OCI-LY7 (cell line): ENCODE results near the gene SH3RF3. TPM values are rescaled to one million over a fixed set of nuclear protein-coding genes. Genes with fewer than 3 reads are reported as not detected.

Experiments used
- BruUV-seq: library from RNA; stranded (reverse); fragments of 400-500 nt; replicated peaks from 2 replicates; lab custom pipeline; 2021; lab: Mats Ljungman, UMichigan
- CTCF ChIA-PET: fragments of 300-600 bp; sonication (Branson Sonifier 250); formaldehyde crosslinking; loops from one replicate; lab custom pipeline; 2022; ENCODE audit warnings: antibody characterized with exemption; ENCODE audit not compliant: unreplicated experiment; lab: Charles Lee
- POLR2A ChIA-PET: fragments of 300-600 bp; sonication (Branson Sonifier 250); formaldehyde crosslinking; loops from one replicate; lab custom pipeline; 2022; ENCODE audit warnings: antibody characterized with exemption; lab: Charles Lee
- DNase-seq: peaks from one replicate; pipeline ENCODE4 v3.0.0-alpha.2; 2015; ENCODE audit warnings: low spot score
- H2AFZ ChIP-seq: fragments of 200-600 bp; sonication (generic), shearing (Covaris generic); 2 replicates; pipeline ENCODE4 v1.6.1; 2014; ENCODE audit warnings: mild to moderate bottlenecking, antibody characterized with exemption, low read length, moderate library complexity
- H3K27ac ChIP-seq: fragments of 200-600 bp; sonication (generic); 2 replicates; pipeline ENCODE4 v1.5.1; 2014; ENCODE audit warnings: mixed run types, low read depth, mild to moderate bottlenecking, moderate library complexity, low read length, inconsistent platforms; ENCODE audit not compliant: poor library complexity, severe bottlenecking
- H3K36me3 ChIP-seq: fragments of 200-600 bp; sonication (generic); 2 replicates; pipeline ENCODE4 v1.6.1; 2014; ENCODE audit warnings: mild to moderate bottlenecking, antibody characterized with exemption, low read length, moderate library complexity, mixed read lengths; ENCODE audit not compliant: insufficient read depth
- H3K4me1 ChIP-seq: fragments of 200-600 bp; sonication (generic); 2 replicates; pipeline ENCODE4 v1.5.1; 2014; ENCODE audit warnings: mild to moderate bottlenecking, low read length; ENCODE audit not compliant: insufficient read depth, poor library complexity, severe bottlenecking
- H3K4me2 ChIP-seq: fragments of 200-600 bp; sonication (generic); 2 replicates; pipeline ENCODE4 v1.6.1; 2014; ENCODE audit warnings: mild to moderate bottlenecking, low read length
- H3K4me3 ChIP-seq: fragments of 200-600 bp; sonication (generic); 2 replicates; pipeline ENCODE4 v1.5.1; 2014; ENCODE audit warnings: mild to moderate bottlenecking, low read depth, low read length; ENCODE audit not compliant: poor library complexity, severe bottlenecking
- H3K79me2 ChIP-seq: fragments of 200-600 bp; sonication (generic); 2 replicates; pipeline ENCODE4 v1.6.1; 2016; ENCODE audit warnings: low read depth, mild to moderate bottlenecking, low read length, moderate library complexity, mixed read lengths; ENCODE audit not compliant: insufficient read depth
- H3K9me2 ChIP-seq: fragments of 200-600 bp; sonication (generic); 2 replicates; pipeline ENCODE4 v1.6.1; 2016; ENCODE audit warnings: mild to moderate bottlenecking, low read length, mixed read lengths; ENCODE audit not compliant: insufficient read depth
- H3K9me3 ChIP-seq: fragments of 200-600 bp; sonication (generic); 2 replicates; pipeline ENCODE4 v1.6.1; 2014; ENCODE audit warnings: mild to moderate bottlenecking, mixed run types, low read length, mixed read lengths
- H4K20me1 ChIP-seq: fragments of 200-600 bp; sonication (generic); 2 replicates; pipeline ENCODE4 v1.6.1; 2014; ENCODE audit warnings: mild to moderate bottlenecking, antibody characterized with exemption, low read length, moderate library complexity, mixed read lengths; ENCODE audit not compliant: insufficient read depth
- EZH2phosphoT487 ChIP-seq: fragments of 200-600 bp; sonication (generic); IDR thresholded peaks from 2 replicates; pipeline ENCODE4 v1.6.1; 2018; ENCODE audit warnings: low read depth, borderline replicate concordance, mild to moderate bottlenecking, mixed run types, antibody characterized with exemption, low read length, moderate library complexity, mixed read lengths
- intact Hi-C: fragments of 100-400 bp; cut with micrococcal nuclease; formaldehyde crosslinking; loops from one replicate; pipeline ENCODE4 v1.10.0; 2022; ENCODE audit not compliant: unreplicated experiment
- total RNA-seq, 2 experiments: library from RNA; depleted of rRNA in 1 of 2; stranded (reverse); fragments of >200 nt in 1 of 2; shearing (Covaris generic) in 1 of 2; gene quantifications; 2 replicates each; pipeline ENCODE4 v1.2.3, GENCODE V29; 2014 to 2022
- TF ChIP-seq, protein P1 (sequence below): fragments of 200-600 bp; sonication (generic); conservative IDR thresholded peaks from 2 replicates; pipeline ENCODE4 v1.5.1; 2014; ENCODE audit warnings: mild to moderate bottlenecking, antibody characterized with exemption, low read length, moderate library complexity, mixed read lengths

The SH3RF3 gene
- total RNA-seq, 2 experiments from 2014 or later = not detected

DNA sequence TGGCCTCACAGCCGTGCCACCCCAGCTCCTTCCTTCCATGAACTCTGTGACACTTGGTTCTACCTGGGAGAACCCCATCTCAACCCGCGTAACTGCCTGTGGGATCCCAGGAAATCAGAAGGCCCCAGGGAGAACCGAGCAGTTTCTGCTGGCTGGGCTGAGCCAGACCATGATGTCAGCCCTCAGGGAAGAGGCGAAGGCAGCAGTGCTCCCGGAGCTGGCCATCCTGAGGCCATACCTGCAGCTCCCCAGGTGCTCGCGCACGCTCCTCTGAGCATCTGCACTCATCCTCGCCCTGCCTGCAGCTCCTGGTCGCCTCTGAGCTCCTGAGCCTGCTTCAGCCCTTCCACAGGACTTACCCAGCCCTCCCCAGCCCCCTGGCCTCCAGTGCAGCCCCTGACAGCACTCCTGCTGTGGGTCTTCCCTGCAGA lies 298.7 kb downstream of the SH3RF3 start:
- Histone ChIP-seq H3K36me3 (no peaks in the 10 kb centered on the region), H2AFZ (no peak overlapping the region), H3K9me3 (no peaks in the 10 kb centered on the region), H3K27ac (no peak overlapping the region), H3K4me3 (no peak overlapping the region), H3K4me1 (no peaks in the 10 kb centered on the region), H3K4me2 (no peak overlapping the region), H3K9me2 (no peaks in the 10 kb centered on the region), H4K20me1 (no peaks in the 10 kb centered on the region), H3K79me2 (no peaks in the 10 kb centered on the region)
- TF ChIP-seq EZH2phosphoT487 = no peak
- ChIA-PET CTCF (no interaction called here), POLR2A (no interaction called here)
- no TSS peak for BruUV-seq
- no peak for DNase-seq
- intact Hi-C loops = no loop called here

DNA sequence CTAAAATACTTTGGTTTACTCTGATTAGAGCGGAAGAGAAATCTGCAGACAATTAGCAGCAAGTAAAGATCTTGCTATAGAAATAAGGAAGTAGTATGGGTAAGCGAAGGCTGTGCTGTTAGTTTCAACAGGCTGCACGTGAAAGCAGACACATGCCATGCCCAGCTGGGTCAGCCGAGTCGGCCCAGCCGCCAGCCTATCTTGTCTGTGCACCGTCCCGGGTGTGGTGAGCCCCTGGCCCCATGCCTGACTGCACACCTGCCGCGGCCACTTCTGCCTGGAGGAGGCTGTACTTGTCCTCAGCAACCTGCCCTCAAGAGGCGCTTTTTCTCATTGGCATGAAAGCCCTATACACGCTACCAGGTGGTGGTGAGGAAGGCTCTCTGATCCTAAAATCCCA lies 299.3 kb downstream of the SH3RF3 start:
- TF ChIP-seq, protein P1, sequence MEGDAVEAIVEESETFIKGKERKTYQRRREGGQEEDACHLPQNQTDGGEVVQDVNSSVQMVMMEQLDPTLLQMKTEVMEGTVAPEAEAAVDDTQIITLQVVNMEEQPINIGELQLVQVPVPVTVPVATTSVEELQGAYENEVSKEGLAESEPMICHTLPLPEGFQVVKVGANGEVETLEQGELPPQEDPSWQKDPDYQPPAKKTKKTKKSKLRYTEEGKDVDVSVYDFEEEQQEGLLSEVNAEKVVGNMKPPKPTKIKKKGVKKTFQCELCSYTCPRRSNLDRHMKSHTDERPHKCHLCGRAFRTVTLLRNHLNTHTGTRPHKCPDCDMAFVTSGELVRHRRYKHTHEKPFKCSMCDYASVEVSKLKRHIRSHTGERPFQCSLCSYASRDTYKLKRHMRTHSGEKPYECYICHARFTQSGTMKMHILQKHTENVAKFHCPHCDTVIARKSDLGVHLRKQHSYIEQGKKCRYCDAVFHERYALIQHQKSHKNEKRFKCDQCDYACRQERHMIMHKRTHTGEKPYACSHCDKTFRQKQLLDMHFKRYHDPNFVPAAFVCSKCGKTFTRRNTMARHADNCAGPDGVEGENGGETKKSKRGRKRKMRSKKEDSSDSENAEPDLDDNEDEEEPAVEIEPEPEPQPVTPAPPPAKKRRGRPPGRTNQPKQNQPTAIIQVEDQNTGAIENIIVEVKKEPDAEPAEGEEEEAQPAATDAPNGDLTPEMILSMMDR = no peak
- no peak for TF ChIP-seq EZH2phosphoT487
- no peak overlapping the region for H3K27ac ChIP-seq
- no peak overlapping the region for H3K4me3 ChIP-seq
- no peak overlapping the region for H3K4me2 ChIP-seq
- ChIA-PET POLR2A (no interaction called here), CTCF (no interaction called here)
- no peaks in the 10 kb centered on the region for H3K79me2 ChIP-seq
- H2AFZ ChIP-seq = no peak overlapping the region
- H3K9me2 ChIP-seq = no peaks in the 10 kb centered on the region
- DNase-seq = no peak
- intact Hi-C loops = no loop called here
- no peaks in the 10 kb centered on the region for H3K9me3 ChIP-seq
- H3K4me1 ChIP-seq = no peaks in the 10 kb centered on the region
- no peaks in the 10 kb centered on the region for H3K36me3 ChIP-seq
- no TSS peak for BruUV-seq
- H4K20me1 ChIP-seq = no peaks in the 10 kb centered on the region

GRCh38 chr2:109428841-109429566 lies 300.0 kb downstream of the SH3RF3 start:
- H3K36me3 ChIP-seq = no peaks in the 10 kb centered on the region
- no peak overlapping the region for H2AFZ ChIP-seq
- no peak for DNase-seq
- no peak overlapping the region for H3K27ac ChIP-seq
- TF ChIP-seq EZH2phosphoT487 = no peak
- TF ChIP-seq, protein P1 = no peak
- H4K20me1 ChIP-seq = no peaks in the 10 kb centered on the region
- ChIA-PET CTCF (no interaction called here), POLR2A (no interaction called here)
- BruUV-seq = no TSS peak
- no peaks in the 10 kb centered on the region for H3K9me2 ChIP-seq
- intact Hi-C loops = no loop called here
- H3K4me2 ChIP-seq = no peak overlapping the region
- no peaks in the 10 kb centered on the region for H3K4me1 ChIP-seq
- H3K79me2 ChIP-seq = no peaks in the 10 kb centered on the region
- no peak overlapping the region for H3K4me3 ChIP-seq
- H3K9me3 ChIP-seq = no peaks in the 10 kb centered on the region
